NCI-H1105 treated with DMSO at 0.1 percent for 48 hours (cell line): ENCODE measurements around the gene SORCS2.

Experiments
- DNase-seq: peaks from one replicate; lab custom pipeline; 2025; lab: John Stamatoyannopoulos, UW

The SORCS2 gene

GRCh38 chr4:7224001-7224400 lies 31.7 kb downstream of the SORCS2 start:
- no peak for DNase-seq

- DNase-seq: no peak
Measured at GRCh38 chr4:7224878-7225533, 32.7 kb downstream of the SORCS2 start.

DNA sequence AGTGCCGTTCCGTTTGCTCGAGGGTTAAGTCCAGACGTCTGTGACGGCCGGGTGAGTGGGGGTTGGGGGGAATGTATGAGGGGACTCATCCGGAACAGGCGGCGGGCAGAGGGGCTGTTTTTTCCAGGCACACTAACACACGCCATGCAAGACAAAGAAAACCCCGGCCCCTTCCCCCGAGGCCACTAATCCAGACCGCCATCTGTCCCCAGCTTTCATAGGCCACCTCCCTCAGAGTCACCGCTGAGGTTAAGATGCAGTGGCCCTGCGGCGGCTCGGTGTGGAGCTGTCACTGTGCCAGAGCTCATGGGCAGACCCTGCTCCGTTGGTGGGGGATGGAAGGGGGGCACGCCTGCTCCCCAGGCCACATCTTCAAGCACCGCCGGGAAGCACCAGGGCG lies 34.1 kb downstream of the SORCS2 start:
- DNase-seq: no peak

DNA sequence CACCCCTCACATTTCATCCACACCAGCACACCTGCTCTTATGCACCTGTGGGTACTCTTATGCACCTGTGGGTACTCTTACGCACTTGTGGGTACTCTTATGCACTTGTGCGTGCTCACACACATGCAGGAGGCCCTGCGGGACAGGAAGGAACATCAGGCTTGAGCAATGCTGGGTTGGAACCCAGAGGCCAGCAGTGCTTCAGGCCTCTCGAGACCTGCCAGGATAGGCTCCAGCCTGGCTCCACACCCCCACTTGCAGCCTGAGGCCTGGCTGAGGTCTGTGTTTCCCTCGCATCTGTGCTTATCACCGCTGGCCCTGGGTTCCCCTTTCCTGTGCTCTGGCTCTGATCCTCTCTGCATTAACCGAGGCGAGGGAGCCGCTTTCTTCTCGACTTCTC lies 34.7 kb downstream of the SORCS2 start:
- DNase-seq: no peak

DNA sequence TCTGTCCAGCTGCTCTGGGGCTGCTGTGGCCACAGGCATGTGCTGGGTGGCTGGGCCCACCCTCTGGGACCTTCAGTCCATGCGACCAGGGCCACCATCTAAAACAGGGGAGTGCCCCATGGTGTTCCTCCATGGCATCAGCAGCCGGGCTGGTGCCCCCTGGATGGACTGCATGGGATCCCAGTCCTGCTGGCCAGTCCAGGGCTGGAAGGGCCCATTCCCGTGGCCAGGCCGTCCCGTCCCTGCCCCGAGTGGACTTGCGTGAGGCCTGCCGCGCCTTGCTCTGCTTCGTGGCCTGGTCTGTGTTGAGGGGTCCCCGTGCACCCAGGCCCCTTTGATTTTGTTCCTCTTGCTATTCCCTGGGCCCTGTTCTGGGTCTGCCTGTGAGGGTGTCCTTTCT lies 36.4 kb downstream of the SORCS2 start:
- no peak for DNase-seq

GRCh38 chr4:7232061-7232650 lies 39.8 kb downstream of the SORCS2 start:
- DNase-seq: no peak

DNA sequence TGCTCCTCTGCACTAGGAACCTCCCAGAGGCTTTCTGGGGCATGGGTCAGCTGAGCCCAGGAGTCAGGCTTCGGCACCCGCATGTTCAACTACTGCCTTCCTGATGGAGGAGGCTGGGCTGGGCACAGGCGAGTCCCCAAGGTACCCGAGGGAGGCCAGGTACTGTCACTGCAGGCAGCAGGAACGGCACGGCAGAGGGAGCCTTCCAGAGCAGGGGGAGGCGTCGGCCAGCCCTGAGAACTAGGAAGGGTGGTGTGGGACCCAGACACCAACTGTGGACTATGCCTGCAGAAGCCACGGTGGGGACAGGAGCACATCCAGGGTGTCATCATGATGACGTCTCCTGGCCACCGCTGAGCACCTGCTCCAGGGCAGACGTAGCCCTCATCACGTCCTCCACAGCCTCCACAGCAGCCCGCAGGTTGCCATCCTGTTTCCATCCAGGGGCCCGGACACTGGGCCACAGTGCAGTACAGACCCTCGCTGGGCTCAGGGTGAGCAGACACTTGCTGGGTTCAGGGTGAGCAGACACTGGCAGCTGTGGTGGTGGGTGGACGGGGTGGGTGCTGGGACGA lies 40.8 kb downstream of the SORCS2 start:
- DNase-seq: no peak

DNA sequence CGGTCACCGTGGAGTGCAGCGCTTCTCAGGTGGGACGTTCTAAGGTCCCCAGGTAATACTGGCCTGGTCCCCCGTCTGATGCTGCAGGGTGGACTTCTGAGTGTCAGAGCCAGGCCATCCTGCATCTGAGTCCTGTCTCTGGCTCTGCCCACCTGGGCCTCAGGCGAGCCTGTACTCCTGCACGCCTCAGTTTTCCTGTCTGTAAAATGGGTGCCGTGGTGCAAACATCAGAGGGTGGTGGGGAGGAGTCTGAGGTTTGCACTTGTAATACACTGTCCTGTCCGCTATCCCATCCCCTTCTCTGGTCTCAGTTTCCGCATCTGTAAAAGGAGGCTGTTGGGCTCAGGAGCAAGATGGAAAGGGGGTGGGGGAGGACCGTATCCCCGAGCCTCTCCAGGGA lies 41.3 kb downstream of the SORCS2 start:
- no peak for DNase-seq

GRCh38 chr4:7234355-7235029 lies 42.2 kb downstream of the SORCS2 start:
- DNase-seq: no peak

- no peak for DNase-seq
Measured at GRCh38 chr4:7235030-7235380, 42.7 kb downstream of the SORCS2 start.

DNA sequence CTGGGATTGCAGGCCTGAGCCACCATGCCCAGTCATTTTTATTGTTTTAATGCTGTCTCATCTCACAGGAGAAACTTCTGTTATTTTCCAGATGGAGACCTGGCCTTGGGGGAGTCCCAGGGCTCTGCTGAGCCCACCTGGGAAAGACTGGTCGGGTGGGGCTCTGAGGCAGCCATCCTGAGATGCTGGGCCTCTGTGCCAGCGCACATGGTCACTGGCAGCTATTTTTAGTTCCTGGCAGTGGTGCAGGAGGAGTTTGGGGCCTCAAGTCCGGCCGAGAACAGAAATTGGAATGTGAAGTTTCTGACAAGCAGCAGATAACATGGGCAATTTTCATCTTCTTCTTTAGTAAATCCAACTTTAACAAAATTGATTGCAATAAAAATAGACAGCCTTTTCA lies 44.5 kb downstream of the SORCS2 start:
- no peak for DNase-seq

GRCh38 chr4:7237873-7238272 lies 45.5 kb downstream of the SORCS2 start:
- DNase-seq: no peak

DNA sequence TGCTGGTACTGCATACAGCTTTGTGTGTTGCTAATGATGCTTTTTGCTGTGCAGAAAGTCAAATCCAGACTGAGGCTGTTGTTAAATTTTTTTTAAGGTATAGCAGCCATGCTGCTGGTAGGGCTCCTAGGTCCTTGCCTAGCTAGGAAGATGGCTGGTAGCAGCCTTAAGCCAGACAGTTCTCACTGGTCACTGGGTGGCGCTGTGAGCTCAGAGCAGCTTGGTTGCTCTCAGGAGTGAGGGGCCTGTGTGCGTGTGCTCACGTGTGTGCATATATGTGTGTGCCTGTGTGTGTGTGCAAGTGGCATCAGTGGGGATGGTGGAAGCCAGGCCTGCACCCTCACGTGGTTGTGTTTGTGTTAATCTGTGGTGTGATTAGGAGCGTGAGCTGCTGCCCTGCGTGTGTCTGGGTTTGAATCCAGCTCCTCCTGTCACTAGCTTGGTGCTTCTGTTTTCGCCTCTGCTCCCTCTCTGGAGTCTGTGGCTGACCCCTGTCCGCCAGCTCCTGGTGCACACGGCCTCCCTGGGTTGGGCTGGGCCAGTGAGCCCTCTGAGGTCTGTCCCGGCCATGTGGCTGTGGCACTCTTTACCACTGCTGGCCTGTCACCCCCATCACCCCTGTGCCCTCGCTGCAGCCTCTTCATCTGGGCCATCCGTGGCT lies 46.1 kb downstream of the SORCS2 start:
- DNase-seq: no peak

DNA sequence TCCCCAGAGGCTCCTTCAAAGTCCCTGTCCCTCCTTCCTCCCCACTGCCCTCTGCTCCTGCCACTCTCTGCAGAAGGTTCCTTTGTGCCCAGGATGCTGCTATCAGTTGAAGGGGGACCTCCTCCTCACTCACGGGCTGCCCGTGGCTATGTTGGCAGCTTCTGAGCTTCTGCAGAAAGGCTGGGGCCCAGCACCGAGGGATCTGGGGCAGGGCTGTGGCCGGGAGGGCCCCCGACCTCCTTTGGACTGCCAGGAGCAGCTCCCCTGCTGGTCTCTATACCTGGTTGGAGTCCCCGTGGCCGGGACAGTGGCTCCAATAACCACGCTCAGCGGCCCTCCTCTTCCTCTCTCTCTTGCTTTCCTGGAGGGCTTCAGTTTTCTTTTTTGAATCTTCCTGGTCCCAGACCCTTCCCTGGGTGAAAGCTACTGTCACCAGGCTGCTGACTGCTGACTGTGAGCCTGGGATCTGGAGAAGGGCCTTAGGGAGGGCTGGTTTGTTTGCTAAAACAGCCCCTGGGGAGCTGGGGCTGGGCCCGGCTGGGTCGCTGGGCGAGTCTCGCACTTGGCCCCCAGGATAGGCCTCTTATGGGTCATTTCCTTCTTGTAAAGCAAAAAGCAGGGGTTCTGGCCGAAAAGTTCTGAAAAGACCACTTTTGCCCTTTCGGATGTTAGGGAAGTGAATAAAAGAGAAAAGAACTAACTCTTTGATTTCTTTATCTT lies 46.9 kb downstream of the SORCS2 start:
- no peak for DNase-seq

DNA sequence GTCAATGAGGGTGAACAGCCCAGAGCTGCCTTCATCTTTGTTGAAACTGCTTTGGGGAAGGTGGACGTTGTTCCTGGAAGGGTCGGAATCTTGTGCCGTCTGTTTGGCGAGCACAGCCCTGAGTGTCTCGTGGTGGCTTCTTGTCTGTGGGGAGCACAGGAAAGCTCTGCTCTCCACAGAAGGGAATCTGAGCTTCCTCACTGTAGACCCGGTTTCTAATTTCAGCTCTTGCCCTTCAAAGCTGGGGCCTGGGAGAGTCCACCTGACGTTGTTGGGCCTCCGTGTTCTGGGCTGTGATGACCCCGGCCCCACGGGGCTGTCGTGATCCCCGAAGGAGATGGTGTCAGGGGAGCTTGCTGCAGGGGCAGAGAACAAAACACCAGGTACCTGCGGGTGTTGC lies 47.5 kb downstream of the SORCS2 start:
- no peak for DNase-seq

GRCh38 chr4:7240306-7240705 lies 48.0 kb downstream of the SORCS2 start:
- no peak for DNase-seq

DNA sequence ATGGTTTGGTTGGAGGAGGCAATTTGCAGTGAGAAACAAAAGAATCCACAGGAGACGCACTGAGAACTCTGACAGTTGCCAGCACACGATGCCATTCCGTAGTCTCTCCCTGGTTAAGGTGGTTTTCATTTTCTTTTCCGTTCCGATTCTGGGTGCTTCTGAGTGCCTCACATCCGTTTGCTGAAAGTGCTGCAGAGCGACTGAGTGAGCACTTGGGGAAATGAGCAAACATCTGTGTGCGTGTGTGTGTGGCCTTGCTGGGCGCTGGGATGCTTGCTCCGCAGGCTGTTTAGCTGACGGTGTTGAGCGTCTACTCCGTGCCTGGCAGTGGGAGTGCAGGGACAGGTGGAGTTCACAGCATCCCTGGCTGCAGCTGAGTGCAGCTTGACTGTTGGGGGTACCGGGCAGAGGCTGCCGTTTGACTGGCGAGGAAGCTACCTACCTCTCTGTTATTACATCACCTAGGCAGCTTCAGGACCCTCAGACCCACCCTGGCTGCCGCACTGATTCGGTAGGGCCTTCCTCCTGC lies 49.3 kb downstream of the SORCS2 start:
- DNase-seq: no peak

GRCh38 chr4:7242766-7243165 lies 50.4 kb downstream of the SORCS2 start:
- no peak for DNase-seq

DNA sequence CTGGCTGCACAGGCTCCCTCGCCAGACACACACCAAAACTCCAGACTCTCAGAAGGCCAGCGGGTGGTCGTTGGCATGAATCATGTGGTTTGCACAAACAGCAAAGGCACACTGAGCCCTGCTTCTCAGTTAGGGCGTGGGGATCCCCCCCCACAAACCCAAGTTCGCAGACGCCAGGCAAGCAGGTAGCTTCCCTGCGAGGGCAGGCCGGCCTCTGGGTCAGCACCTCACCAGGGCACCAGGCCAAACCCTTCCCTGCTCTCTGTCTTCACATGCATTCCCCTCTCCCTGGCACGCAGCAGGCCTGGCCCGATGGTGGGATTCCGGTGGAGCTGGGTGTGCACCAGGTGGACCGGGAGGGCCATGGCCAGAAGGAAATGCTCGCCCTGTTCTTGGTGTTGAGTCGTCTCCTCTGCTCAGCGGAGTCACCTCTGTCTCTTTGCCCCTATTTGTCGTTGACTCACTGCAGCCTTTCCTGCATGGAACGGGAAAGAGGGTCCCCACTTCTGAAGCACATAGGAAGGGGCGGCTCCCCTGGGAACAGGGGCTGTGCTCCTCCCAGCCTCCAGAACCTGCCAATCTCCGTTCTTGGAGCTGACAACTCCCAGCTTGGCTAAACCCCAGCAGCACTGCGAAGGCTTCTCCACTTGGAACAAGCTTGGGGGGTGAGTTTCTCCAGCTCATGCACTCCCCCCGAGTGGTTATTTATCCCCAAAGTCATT lies 51.4 kb downstream of the SORCS2 start:
- DNase-seq: no peak

- DNase-seq: no peak
Measured at GRCh38 chr4:7244331-7244665, 52.0 kb downstream of the SORCS2 start.

GRCh38 chr4:7244751-7245320 lies 52.5 kb downstream of the SORCS2 start:
- DNase-seq: no peak
